Suprapubic skin (tissue), 4 donors: ENCODE results near the gene CBFA2T3.

Source experiments
- POLR2A ChIP-seq, 2 donors: fragments of 450-650 bp; IDR thresholded peaks; one replicate each; pipeline ENCODE4 v1.6.1; 2017; ENCODE audit warnings: antibody characterized with exemption in 2 of 2, mild to moderate bottlenecking in 2 of 2, moderate library complexity in 2 of 2
- POLR2AphosphoS5 ChIP-seq, 3 donors: sonication (generic); formaldehyde crosslinking; IDR thresholded peaks; one replicate each; pipeline ENCODE4 v1.6.1; 2017; ENCODE audit warnings: antibody characterized with exemption in 3 of 3
- TF ChIP-seq, protein P1 (sequence below), 2 donors: fragments of 200-600 bp in 1 of 2; fragments of 450-650 bp in 1 of 2; sonication (generic) in 1 of 2; IDR thresholded peaks; one replicate each; pipeline ENCODE4 v1.5.1; 2016 to 2019; ENCODE audit warnings: antibody characterized with exemption in 2 of 2, mild to moderate bottlenecking in 1 of 2, moderate library complexity in 1 of 2

GRCh38 chr16:88842308-88842756, 134.7 kb downstream of the CBFA2T3 start:
- TF ChIP-seq, protein P1, sequence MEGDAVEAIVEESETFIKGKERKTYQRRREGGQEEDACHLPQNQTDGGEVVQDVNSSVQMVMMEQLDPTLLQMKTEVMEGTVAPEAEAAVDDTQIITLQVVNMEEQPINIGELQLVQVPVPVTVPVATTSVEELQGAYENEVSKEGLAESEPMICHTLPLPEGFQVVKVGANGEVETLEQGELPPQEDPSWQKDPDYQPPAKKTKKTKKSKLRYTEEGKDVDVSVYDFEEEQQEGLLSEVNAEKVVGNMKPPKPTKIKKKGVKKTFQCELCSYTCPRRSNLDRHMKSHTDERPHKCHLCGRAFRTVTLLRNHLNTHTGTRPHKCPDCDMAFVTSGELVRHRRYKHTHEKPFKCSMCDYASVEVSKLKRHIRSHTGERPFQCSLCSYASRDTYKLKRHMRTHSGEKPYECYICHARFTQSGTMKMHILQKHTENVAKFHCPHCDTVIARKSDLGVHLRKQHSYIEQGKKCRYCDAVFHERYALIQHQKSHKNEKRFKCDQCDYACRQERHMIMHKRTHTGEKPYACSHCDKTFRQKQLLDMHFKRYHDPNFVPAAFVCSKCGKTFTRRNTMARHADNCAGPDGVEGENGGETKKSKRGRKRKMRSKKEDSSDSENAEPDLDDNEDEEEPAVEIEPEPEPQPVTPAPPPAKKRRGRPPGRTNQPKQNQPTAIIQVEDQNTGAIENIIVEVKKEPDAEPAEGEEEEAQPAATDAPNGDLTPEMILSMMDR (IDR thresholded peaks at IDR 0.05) = no peak
- TF ChIP-seq POLR2A (IDR thresholded peaks at IDR 0.05) (no peak), POLR2AphosphoS5 (IDR thresholded peaks at IDR 0.05) (no peak)
